Right renal pelvis (tissue), 4 donors: Measurements from ENCODE around the gene FREM3. TPM values are rescaled to one million over a fixed set of nuclear protein-coding genes. Genes with fewer than 3 reads are reported as not detected.
A peak's percentile ranks its signal among the peaks of the same experiment; 100 is the strongest.
"Not testable (repeated sequence)": the region's sequence is repeated elsewhere in the genome, so short reads cannot be mapped to it uniquely, and the experiment has no call there.

Experiments used
- DNase-seq, 4 donors: peaks; one replicate each; pipeline ENCODE4 v3.0.0-alpha.2; 2013; ENCODE audit warnings: low read depth in 4 of 4, low spot score in 3 of 4, missing footprints in 1 of 4
- polyA plus RNA-seq, 4 donors: library from polyadenylated mRNA; unstranded; fragments of 120-200 nt; gene quantifications; one replicate each; pipeline ENCODE4 v1.2.1, GENCODE V29; 2013; ENCODE audit not compliant: insufficient read length in 4 of 4

Gene FREM3
- polyA plus RNA-seq, 4 donors = 0.12 to 0.19 (median 0.16) TPM

GRCh38 chr4:143586080-143586479 lies 114.4 kb downstream of the FREM3 start:
- no peak for DNase-seq

GRCh38 chr4:143585548-143585947 lies 114.9 kb downstream of the FREM3 start:
- no peak for DNase-seq

GRCh38 chr4:143581331-143581946 lies 119.0 kb downstream of the FREM3 start:
- DNase-seq = no peak

GRCh38 chr4:143575331-143575730 lies 125.1 kb downstream of the FREM3 start:
- DNase-seq = no peak

GRCh38 chr4:143564472-143564871 lies 136.0 kb downstream of the FREM3 start:
- DNase-seq = no peak

GRCh38 chr4:143559757-143560147 lies 140.7 kb downstream of the FREM3 start:
- DNase-seq = no peak

- peak; percentile 64 to 82 (median 69) for DNase-seq
Observed at GRCh38 chr4:143558823-143559756, 141.4 kb downstream of the FREM3 start.

GRCh38 chr4:143558286-143558685 lies 142.2 kb downstream of the FREM3 start:
- DNase-seq = no peak

GRCh38 chr4:143555676-143556075 lies 144.8 kb downstream of the FREM3 start:
- no peak for DNase-seq

- DNase-seq = no peak
Observed at GRCh38 chr4:143554728-143555597, 145.5 kb downstream of the FREM3 start.

- no peak for DNase-seq
Observed at GRCh38 chr4:143549928-143550327, 150.5 kb downstream of the FREM3 start.

- no peak for DNase-seq
Observed at GRCh38 chr4:143539670-143540023, 160.8 kb downstream of the FREM3 start.

- no peak for DNase-seq
Observed at GRCh38 chr4:143538979-143539669, 161.4 kb downstream of the FREM3 start.

GRCh38 chr4:143531788-143532491 lies 168.5 kb downstream of the FREM3 start:
- no peak for DNase-seq

GRCh38 chr4:143531380-143531779 lies 169.1 kb downstream of the FREM3 start:
- DNase-seq = no peak

GRCh38 chr4:143528046-143528445 lies 172.4 kb downstream of the FREM3 start:
- not testable (repeated sequence) for DNase-seq
